Fibroblast of villous mesenchyme (primary cell): ENCODE measurements around the gene OPRM1. TPM values are rescaled to one million over a fixed set of nuclear protein-coding genes. Genes with fewer than 3 reads are reported as not detected.

Source experiments
- DNase-seq: peaks from one replicate; pipeline ENCODE4 v3.0.0-alpha.2; 2010; ENCODE audit warnings: low read depth
- H3K4me3 ChIP-seq: 2 replicates; pipeline ENCODE4 v1.5.1; 2011; ENCODE audit warnings: low read depth, mild to moderate bottlenecking, low read length
- CTCF ChIP-seq: IDR thresholded peaks from 2 replicates; pipeline ENCODE4 v1.5.1; 2012; ENCODE audit warnings: low read depth, mild to moderate bottlenecking, low read length; ENCODE audit not compliant: insufficient read depth
- total RNA-seq: library from RNA; depleted of rRNA; stranded (reverse); fragments of >200 nt; gene quantifications from 2 replicates; pipeline ENCODE4 v1.2.3, GENCODE V29; 2012

OPRM1 gene
- total RNA-seq, 1 donor, result not detected

GRCh38 chr6:154243793-154244750 lies 205.0 kb downstream of the OPRM1 start:
- no peak for DNase-seq
- TF ChIP-seq CTCF, result no peak
- no peak overlapping the region for H3K4me3 ChIP-seq

- TF ChIP-seq CTCF, result no peak
- DNase-seq, result no peak
Observed at GRCh38 chr6:154245506-154245905, 206.5 kb downstream of the OPRM1 start.

GRCh38 chr6:154246723-154247118 lies 207.7 kb downstream of the OPRM1 start:
- TF ChIP-seq CTCF, result no peak
- DNase-seq, result no peak
- no peak overlapping the region for H3K4me3 ChIP-seq

More at GRCh38 chr6:154245506-154245905, 206.5 kb downstream of the OPRM1 start:
- H3K4me3 ChIP-seq, result no peak overlapping the region

- TF ChIP-seq CTCF, result no peak
- DNase-seq, result no peak
- H3K4me3 ChIP-seq, result no peak overlapping the region
Observed at GRCh38 chr6:154247119-154247861, 208.2 kb downstream of the OPRM1 start.

GRCh38 chr6:154249499-154250298 lies 210.7 kb downstream of the OPRM1 start:
- no peak for DNase-seq
- TF ChIP-seq CTCF, result no peak
- no peak overlapping the region for H3K4me3 ChIP-seq

- no peak for DNase-seq
- no peak overlapping the region for H3K4me3 ChIP-seq
- no peak for TF ChIP-seq CTCF
Observed at GRCh38 chr6:154251116-154251515, 212.1 kb downstream of the OPRM1 start.
